K562 (cell line): Measurements from ENCODE around the gene TRIM38. TPM values are rescaled to one million over a fixed set of nuclear protein-coding genes. Genes with fewer than 3 reads are reported as not detected.

Experiments used
- ATF1 ChIP-seq, 2 experiments: fragments of 450-650 bp in 1 of 2; IDR thresholded peaks; 2 replicates each; pipeline ENCODE4 v1.6.1; 2016; ENCODE audit warnings: missing compliant biosample characterization in 1 of 2, missing genetic modification characterization in 1 of 2
- CC2D1A ChIP-seq: fragments of 450-650 bp; IDR thresholded peaks from 2 replicates; pipeline ENCODE4 v1.6.1; 2017; ENCODE audit warnings: mild to moderate bottlenecking
- CHD2 ChIP-seq: IDR thresholded peaks from 2 replicates; pipeline ENCODE4 v1.6.1; 2011; ENCODE audit warnings: low read depth, low read length
- CREB1 ChIP-seq, 2 experiments: sonication (generic) in 1 of 2; formaldehyde crosslinking in 1 of 2; IDR thresholded peaks; 2 replicates each; pipeline versions ENCODE4 v1.6.1 to v1.8.0; 2012 to 2022; ENCODE audit warnings: inconsistent platforms in 1 of 2, mild to moderate bottlenecking in 1 of 2, missing genetic modification reagents in 1 of 2, moderate library complexity in 1 of 2
- FOXK2 ChIP-seq, 2 experiments: fragments of 450-650 bp; IDR thresholded peaks in 1 of 2; conservative IDR thresholded peaks in 1 of 2; 2 replicates each; pipeline ENCODE4 v1.6.1; 2016; ENCODE audit warnings: low read depth in 2 of 2, mild to moderate bottlenecking in 1 of 2
- HOXB6 ChIP-seq: fragments of 250-450 bp; sonication (Bioruptor Pico); IDR thresholded peaks from 2 replicates; pipeline ENCODE4 v1.5.1; 2022; ENCODE audit warnings: mild to moderate bottlenecking, borderline replicate concordance
- MTA1 ChIP-seq: fragments of 450-650 bp; IDR thresholded peaks from 2 replicates; pipeline ENCODE4 v1.6.1; 2017; ENCODE audit warnings: borderline replicate concordance
- PCBP1 ChIP-seq: fragments of 200-400 bp; formaldehyde crosslinking; IDR thresholded peaks from 2 replicates; pipeline ENCODE4 v1.6.1; 2018; ENCODE audit warnings: mild to moderate bottlenecking, low read depth, low read length; ENCODE audit not compliant: poor library complexity, severe bottlenecking
- RFX5 ChIP-seq: IDR thresholded peaks from 2 replicates; pipeline ENCODE4 v1.6.1; 2011; ENCODE audit warnings: low read depth, mild to moderate bottlenecking, improper control_type of control experiment, low read length
- SP1 ChIP-seq: sonication (generic); formaldehyde crosslinking; IDR thresholded peaks from 2 replicates; pipeline ENCODE4 v1.8.1; 2022; ENCODE audit warnings: mild to moderate bottlenecking, missing genetic modification reagents
- TOE1 ChIP-seq, 2 experiments: fragments of 450-650 bp in 1 of 2; sonication (generic) in 1 of 2; formaldehyde crosslinking in 1 of 2; IDR thresholded peaks; 2 replicates each; pipeline versions ENCODE4 v1.7.1 to v1.8.0; 2016 to 2022; ENCODE audit warnings: borderline replicate concordance in 2 of 2, mild to moderate bottlenecking in 2 of 2, antibody characterized with exemption in 1 of 2, inconsistent platforms in 1 of 2, low read depth in 1 of 2, missing genetic modification reagents in 1 of 2, moderate library complexity in 1 of 2
- ZKSCAN1 ChIP-seq: fragments of 150-350 bp; IDR thresholded peaks from 2 replicates; pipeline ENCODE4 v1.6.1; 2016; ENCODE audit warnings: low read depth, low read length
- ZNF263 ChIP-seq: sonication (generic); formaldehyde crosslinking; IDR thresholded peaks from 2 replicates; pipeline ENCODE4 v1.8.0; 2022; ENCODE audit warnings: mild to moderate bottlenecking, missing genetic modification reagents, borderline replicate concordance
- ZNF561 ChIP-seq: fragments of 450-650 bp; formaldehyde crosslinking; conservative IDR thresholded peaks from 2 replicates; pipeline ENCODE4 v1.4.0; 2020; ENCODE audit warnings: mild to moderate bottlenecking, moderate library complexity
- ZNF830 ChIP-seq: fragments of 250-450 bp; sonication (Bioruptor Pico); IDR thresholded peaks from 2 replicates; pipeline ENCODE4 v1.5.0; 2021; ENCODE audit warnings: mild to moderate bottlenecking
- polyA plus RNA-seq, 8 experiments: library from polyadenylated mRNA; depleted of rRNA in 4 of 8; stranded (reverse) in 5 of 8; unstranded in 3 of 8; fragments of >200 nt; fragmentation: Nextera tagmentation in 2 of 8; fragmentation: Illumina TruSeq in 1 of 8; extraction: Ambion mirVana in 2 of 8; extraction: Trizol in 1 of 8; gene quantifications; 2 replicates each; pipeline versions ENCODE4 v1.2.1 to v1.2.3, GENCODE V29; 2011 to 2014; ENCODE audit warnings: inconsistent platforms in 1 of 8, missing spikeins in 1 of 8
- total RNA-seq, 7 experiments: library from RNA; depleted of rRNA in 6 of 7; stranded (reverse); fragments of >200 nt in 6 of 7; fragmentation: Illumina TruSeq in 2 of 7; extraction: Trizol in 2 of 7; gene quantifications; 2 replicates each; pipeline versions ENCODE4 v1.2.1 to v1.2.3, GENCODE V29; 2011 to 2021; ENCODE audit warnings: low replicate concordance in 1 of 7
- TF ChIP-seq, protein P1 (sequence below): sonication (generic); formaldehyde crosslinking; IDR thresholded peaks from 2 replicates; pipeline ENCODE4 v1.8.0; 2022; ENCODE audit warnings: mild to moderate bottlenecking, missing genetic modification reagents
- TF ChIP-seq, protein P2 (sequence below): fragments of 450-650 bp; formaldehyde crosslinking; conservative IDR thresholded peaks from 2 replicates; pipeline ENCODE4 v1.4.0; 2022; ENCODE audit warnings: mild to moderate bottlenecking, missing genetic modification characterization
- TF ChIP-seq, protein P3 (sequence below): fragments of 450-650 bp; formaldehyde crosslinking; IDR thresholded peaks from 2 replicates; pipeline ENCODE4 v1.4.0; 2022; ENCODE audit warnings: mild to moderate bottlenecking, moderate library complexity
- TF ChIP-seq, protein P4 (sequence below): sonication (generic); formaldehyde crosslinking; IDR thresholded peaks from 2 replicates; pipeline ENCODE4 v1.8.0; 2022; ENCODE audit warnings: missing genetic modification reagents, mild to moderate bottlenecking, borderline replicate concordance
- TF ChIP-seq, protein P5 (sequence below): fragments of 450-650 bp; IDR thresholded peaks from 2 replicates; pipeline ENCODE4 v1.6.1; 2017; ENCODE audit warnings: antibody characterized with exemption

TRIM38 gene
- total and polyA plus RNA-seq, 9 of the 15 experiments (the other 6 are each of a cell fraction or from before 2014, with no cell fraction given): 1.7 to 6.7 (median 6.3) TPM

DNA sequence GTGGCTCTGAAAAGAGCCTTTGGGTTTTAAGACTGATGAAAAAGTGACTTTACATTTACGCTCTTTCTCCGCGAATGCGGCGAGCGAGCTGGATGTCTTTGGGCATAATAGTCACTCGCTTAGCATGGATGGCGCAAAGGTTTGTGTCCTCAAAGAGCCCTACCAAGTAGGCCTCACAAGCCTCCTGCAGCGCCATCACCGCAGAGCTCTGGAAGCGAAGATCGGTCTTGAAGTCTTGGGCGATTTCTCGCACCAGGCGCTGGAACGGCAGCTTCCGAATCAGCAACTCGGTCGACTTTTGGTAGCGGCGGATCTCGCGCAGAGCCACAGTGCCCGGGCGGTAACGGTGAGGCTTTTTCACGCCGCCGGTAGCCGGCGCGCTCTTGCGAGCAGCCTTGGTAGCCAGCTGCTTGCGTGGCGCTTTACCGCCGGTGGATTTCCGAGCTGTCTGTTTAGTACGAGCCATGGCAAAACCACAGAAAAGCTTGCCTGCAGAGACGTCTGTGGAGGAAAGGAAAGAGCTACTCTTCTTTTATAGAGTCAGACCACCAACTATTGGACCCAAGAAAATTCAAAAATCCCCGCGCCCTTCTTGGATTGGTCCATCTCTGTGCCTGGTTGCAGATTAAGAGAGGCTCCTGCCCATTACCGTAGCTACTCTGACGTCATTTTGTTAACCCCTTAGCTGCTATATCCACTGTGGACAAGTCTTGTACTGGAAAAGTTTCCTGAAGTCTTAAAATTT, 69.2 kb downstream of the TRIM38 start (continued):
- no peak for TF ChIP-seq HOXB6 (CRISPR knock-in tag)
- peak; percentile 60 for TF ChIP-seq MTA1
- TF ChIP-seq FOXK2 (conservative IDR thresholded peaks at IDR 0.05 in 1 of 2, IDR thresholded peaks at IDR 0.05 in 1 of 2; ENCODE audit: low read depth in 2 of 2): peak; percentile 45 to 56; a peak in 1 of 4 replicates
- TF ChIP-seq, protein P1, sequence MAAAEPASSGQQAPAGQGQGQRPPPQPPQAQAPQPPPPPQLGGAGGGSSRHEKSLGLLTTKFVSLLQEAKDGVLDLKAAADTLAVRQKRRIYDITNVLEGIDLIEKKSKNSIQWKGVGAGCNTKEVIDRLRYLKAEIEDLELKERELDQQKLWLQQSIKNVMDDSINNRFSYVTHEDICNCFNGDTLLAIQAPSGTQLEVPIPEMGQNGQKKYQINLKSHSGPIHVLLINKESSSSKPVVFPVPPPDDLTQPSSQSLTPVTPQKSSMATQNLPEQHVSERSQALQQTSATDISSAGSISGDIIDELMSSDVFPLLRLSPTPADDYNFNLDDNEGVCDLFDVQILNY (CRISPR knock-in tag): peak; percentile 97; the same call in 1 of the 2 replicates
- TF ChIP-seq CHD2: peak; percentile 71
- TF ChIP-seq, protein P2, sequence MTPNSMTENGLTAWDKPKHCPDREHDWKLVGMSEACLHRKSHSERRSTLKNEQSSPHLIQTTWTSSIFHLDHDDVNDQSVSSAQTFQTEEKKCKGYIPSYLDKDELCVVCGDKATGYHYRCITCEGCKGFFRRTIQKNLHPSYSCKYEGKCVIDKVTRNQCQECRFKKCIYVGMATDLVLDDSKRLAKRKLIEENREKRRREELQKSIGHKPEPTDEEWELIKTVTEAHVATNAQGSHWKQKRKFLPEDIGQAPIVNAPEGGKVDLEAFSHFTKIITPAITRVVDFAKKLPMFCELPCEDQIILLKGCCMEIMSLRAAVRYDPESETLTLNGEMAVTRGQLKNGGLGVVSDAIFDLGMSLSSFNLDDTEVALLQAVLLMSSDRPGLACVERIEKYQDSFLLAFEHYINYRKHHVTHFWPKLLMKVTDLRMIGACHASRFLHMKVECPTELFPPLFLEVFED (CRISPR knock-in tag): peak; percentile 85; the same call in 1 of the 2 replicates
- peak; percentile 99 for TF ChIP-seq PCBP1
- TF ChIP-seq, protein P3, sequence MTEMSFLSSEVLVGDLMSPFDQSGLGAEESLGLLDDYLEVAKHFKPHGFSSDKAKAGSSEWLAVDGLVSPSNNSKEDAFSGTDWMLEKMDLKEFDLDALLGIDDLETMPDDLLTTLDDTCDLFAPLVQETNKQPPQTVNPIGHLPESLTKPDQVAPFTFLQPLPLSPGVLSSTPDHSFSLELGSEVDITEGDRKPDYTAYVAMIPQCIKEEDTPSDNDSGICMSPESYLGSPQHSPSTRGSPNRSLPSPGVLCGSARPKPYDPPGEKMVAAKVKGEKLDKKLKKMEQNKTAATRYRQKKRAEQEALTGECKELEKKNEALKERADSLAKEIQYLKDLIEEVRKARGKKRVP: 0 out of 2 replicates have a peak, but pooled peaks have one; percentile 54
- TF ChIP-seq ZNF830 (CRISPR knock-in tag): peak; percentile 82; the same call in 1 of the 2 replicates
- TF ChIP-seq CC2D1A: peak; percentile 97
- TF ChIP-seq RFX5: peak; percentile 52
- TF ChIP-seq ATF1 (CRISPR knock-in tag; IDR thresholded peaks at IDR 0.05): 0 out of 2 replicates have a peak, but pooled peaks have one; percentile 56
- peak; percentile 98 for TF ChIP-seq ATF1 (tag; IDR thresholded peaks at IDR 0.05)
- TF ChIP-seq CREB1 (IDR thresholded peaks at IDR 0.05): peak; percentile 79
- peak; percentile 87 for TF ChIP-seq CREB1 (CRISPR knock-in tag; IDR thresholded peaks at IDR 0.05)
- TF ChIP-seq, protein P4, sequence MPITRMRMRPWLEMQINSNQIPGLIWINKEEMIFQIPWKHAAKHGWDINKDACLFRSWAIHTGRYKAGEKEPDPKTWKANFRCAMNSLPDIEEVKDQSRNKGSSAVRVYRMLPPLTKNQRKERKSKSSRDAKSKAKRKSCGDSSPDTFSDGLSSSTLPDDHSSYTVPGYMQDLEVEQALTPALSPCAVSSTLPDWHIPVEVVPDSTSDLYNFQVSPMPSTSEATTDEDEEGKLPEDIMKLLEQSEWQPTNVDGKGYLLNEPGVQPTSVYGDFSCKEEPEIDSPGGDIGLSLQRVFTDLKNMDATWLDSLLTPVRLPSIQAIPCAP (CRISPR knock-in tag): peak; percentile 94
- TF ChIP-seq ZNF561 (CRISPR knock-in tag): no peak; the same call in 1 of the 2 replicates
- peak; percentile 98 for TF ChIP-seq ZKSCAN1
- peak; percentile 92 for TF ChIP-seq SP1
- peak; percentile 86 for TF ChIP-seq TOE1 (IDR thresholded peaks at IDR 0.05; ENCODE audit: borderline replicate concordance)
- peak; percentile 96; the same call in 1 of the 2 replicates for TF ChIP-seq TOE1 (CRISPR knock-in tag; IDR thresholded peaks at IDR 0.05; ENCODE audit: borderline replicate concordance, low read depth)
- TF ChIP-seq, protein P5, sequence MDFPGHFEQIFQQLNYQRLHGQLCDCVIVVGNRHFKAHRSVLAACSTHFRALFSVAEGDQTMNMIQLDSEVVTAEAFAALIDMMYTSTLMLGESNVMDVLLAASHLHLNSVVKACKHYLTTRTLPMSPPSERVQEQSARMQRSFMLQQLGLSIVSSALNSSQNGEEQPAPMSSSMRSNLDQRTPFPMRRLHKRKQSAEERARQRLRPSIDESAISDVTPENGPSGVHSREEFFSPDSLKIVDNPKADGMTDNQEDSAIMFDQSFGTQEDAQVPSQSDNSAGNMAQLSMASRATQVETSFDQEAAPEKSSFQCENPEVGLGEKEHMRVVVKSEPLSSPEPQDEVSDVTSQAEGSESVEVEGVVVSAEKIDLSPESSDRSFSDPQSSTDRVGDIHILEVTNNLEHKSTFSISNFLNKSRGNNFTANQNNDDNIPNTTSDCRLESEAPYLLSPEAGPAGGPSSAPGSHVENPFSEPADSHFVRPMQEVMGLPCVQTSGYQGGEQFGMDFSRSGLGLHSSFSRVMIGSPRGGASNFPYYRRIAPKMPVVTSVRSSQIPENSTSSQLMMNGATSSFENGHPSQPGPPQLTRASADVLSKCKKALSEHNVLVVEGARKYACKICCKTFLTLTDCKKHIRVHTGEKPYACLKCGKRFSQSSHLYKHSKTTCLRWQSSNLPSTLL: peak; percentile 90
- TF ChIP-seq ZNF263 (CRISPR knock-in tag): peak; percentile 72; the same call in 1 of the 2 replicates
